Activated CD4-positive, alpha-beta T cell treated with anti-CD3 and anti-CD28 coated beads for 36 hours (primary cell): Measurements from ENCODE around the gene LYRM4. TPM values are rescaled to one million over a fixed set of nuclear protein-coding genes. Genes with fewer than 3 reads are reported as not detected.

Experiments used
- ATAC-seq: fragments of 200-7000 bp; cut with Tn5 transposase; one replicate; pipeline ENCODE4 v1.10.0; 2021; ENCODE audit warnings: mild to moderate bottlenecking, moderate library complexity
- CTCF ChIA-PET: fragments of 350-600 bp; sonication (Branson Sonifier 250); formaldehyde crosslinking; loops from one replicate; lab custom pipeline; 2021; ENCODE audit warnings: antibody characterized with exemption; lab: Charles Lee
- POLR2A ChIA-PET: fragments of 350-600 bp; sonication (Branson Sonifier 250); formaldehyde crosslinking; loops from one replicate; lab custom pipeline; 2021; ENCODE audit warnings: antibody characterized with exemption, inconsistent platforms; lab: Charles Lee
- DNase-seq: peaks from one replicate; pipeline ENCODE4 v3.0.0-alpha.2; 2020
- H3K27ac Mint-ChIP-seq: one replicate; pipeline ENCODE4 v1.8.0; 2021; ENCODE audit warnings: mixed read lengths
- H3K27me3 Mint-ChIP-seq: one replicate; pipeline ENCODE4 v1.8.0; 2021; ENCODE audit warnings: mixed read lengths
- H3K36me3 Mint-ChIP-seq: one replicate; pipeline ENCODE4 v1.8.0; 2021; ENCODE audit warnings: low read depth, mixed read lengths
- H3K4me1 Mint-ChIP-seq: one replicate; pipeline ENCODE4 v1.8.0; 2021; ENCODE audit warnings: mixed read lengths
- H3K4me3 Mint-ChIP-seq: one replicate; pipeline ENCODE4 v1.8.0; 2021; ENCODE audit warnings: mild to moderate bottlenecking, moderate library complexity, mixed read lengths
- H3K9me3 Mint-ChIP-seq: one replicate; pipeline ENCODE4 v1.8.0; 2021; ENCODE audit warnings: low read depth, mixed read lengths
- intact Hi-C, 2 experiments: fragments of 100-400 bp; cut with DNase I in 1 of 2; cut with micrococcal nuclease in 1 of 2; formaldehyde crosslinking; loops; one replicate each; pipeline versions ENCODE4 v1.14.2 to v1.15.1; 2022 to 2024; cut with DNase I, micrococcal nuclease
- total RNA-seq, 2 experiments: library from RNA; stranded (reverse); gene quantifications; one replicate each; pipeline ENCODE4 v1.2.3, GENCODE V29; 2021

The LYRM4 gene
- total RNA-seq, 2 experiments from 2014 or later = 46.4 to 53.4 TPM

DNA sequence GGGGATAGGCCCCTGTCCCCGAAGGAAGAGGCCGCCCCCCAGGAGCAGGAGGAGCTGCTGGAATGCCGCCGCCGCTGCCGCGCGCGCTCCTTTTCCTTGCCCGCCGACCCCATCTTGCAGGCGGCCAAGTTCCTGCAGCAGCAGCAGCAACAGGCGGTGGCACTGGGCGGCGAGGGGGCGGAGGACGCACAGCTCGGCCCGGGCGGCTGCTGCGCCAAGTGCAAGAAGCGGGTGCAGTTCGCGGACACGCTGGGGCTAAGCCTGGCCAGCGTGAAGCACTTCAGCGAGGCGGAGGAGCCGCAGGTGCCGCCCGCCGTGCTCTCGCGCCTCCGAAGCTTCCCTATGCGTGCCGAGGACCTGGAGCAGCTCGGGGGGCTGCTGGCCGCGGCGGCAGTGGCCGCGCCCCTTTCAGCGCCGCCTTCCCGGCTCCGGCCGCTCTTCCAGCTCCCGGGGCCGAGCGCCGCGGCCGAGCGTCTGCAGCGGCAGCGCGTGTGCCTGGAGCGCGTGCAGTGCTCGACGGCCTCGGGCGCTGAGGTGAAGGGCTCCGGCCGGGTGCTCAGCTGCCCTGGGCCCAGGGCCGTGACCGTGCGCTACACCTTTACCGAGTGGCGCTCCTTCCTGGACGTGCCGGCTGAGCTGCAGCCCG is 175.0 kb downstream of the LYRM4 start:
- CTCF ChIA-PET = interaction anchor here (0.6 kb wide), 1 partner anchor 92 kb away, joined by 3 read pairs; no protein-coding TSS in a partner anchor
- Mint-ChIP-seq H3K27me3 (peaks cover 41% of the 10 kb centered on the region), H3K4me1 (peaks cover 7% of the 10 kb centered on the region), H3K36me3 (no peaks in the 10 kb centered on the region), H3K4me3 (no peak overlapping the region), H3K27ac (no peak overlapping the region), H3K9me3 (no peaks in the 10 kb centered on the region)
- intact Hi-C loops = loop anchor here in 1 of 2 experiments (1.0 to 5.0 kb wide), 2 partner anchors 81 to 917 kb away; partner anchors contain the start of gene RPP40
- ATAC-seq (peak; percentile 27), DNase-seq (peak; percentile 44)
- POLR2A ChIA-PET = interaction anchor here (0.6 kb wide), 1 partner anchor 223 kb away, joined by 3 read pairs; no protein-coding TSS in a partner anchor

DNA sequence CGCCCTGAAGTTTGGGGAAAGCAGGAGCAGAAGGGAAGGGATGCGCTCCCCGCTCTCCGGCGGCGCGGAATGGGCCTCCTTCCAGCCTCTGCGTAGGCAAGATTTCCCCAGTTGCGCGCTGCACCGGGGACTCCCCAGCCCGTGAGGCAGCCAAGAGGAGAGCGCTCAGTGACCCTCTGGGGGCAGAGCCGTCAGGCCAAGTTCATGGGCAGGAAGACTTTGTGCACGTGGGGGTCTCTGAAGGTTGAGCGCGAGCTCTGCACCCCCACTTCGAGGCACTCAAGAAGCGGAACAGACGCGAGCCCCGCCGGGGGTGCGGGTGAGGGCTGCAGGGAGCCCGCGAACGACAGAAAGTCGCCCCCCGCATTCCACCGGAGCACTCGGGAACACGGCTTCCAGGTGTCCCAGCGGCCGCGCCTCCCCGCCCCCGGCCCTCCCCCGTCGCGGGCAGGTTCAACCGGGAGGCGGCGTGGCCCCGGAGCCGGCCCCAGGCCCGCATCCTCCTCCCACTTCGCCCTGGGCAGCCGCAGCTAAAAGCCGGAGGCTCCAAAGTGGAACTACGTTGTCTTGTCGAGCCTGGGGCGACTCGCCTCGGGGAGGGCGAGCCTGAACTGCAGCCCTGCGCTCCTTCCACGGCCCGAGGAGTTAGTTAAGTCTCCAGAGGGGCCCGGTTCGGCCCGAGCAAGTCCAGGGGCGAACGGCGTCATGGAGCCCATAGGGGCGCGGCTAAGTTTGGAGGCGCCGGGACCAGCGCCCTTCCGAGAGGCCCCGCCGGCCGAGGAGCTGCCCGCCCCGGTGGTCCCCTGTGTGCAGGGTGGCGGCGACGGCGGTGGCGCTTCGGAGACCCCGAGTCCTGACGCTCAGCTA is 175.7 kb downstream of the LYRM4 start, which contains the start of gene PPP1R3G:
TSS of gene PPP1R3G (plus strand) at position 561 of the 867 bp plus-strand sequence. CDS start at position 706, 145 bp downstream.
- Mint-ChIP-seq H3K9me3 (no peaks in the 10 kb centered on the region), H3K27me3 (peaks cover 36% of the 10 kb centered on the region), H3K4me3 (peak within 1 kb of the TSS; percentile 69), H3K36me3 (no peaks in the 10 kb centered on the region), H3K27ac (no peak within 1 kb of the TSS), H3K4me1 (peaks cover 7% of the 10 kb centered on the region)
- peak; percentile 55 for DNase-seq
- POLR2A ChIA-PET = interaction anchor here (0.6 kb wide), 2 partner anchors 10 to 222 kb away, joined by 3 read pairs; no protein-coding TSS in a partner anchor
- peak; percentile 54 for ATAC-seq
- CTCF ChIA-PET = no interaction called here
- intact Hi-C loops = loop anchor here in 1 of 2 experiments (1.0 to 5.0 kb wide), 2 partner anchors 81 to 917 kb away; partner anchors contain the start of gene RPP40

DNA sequence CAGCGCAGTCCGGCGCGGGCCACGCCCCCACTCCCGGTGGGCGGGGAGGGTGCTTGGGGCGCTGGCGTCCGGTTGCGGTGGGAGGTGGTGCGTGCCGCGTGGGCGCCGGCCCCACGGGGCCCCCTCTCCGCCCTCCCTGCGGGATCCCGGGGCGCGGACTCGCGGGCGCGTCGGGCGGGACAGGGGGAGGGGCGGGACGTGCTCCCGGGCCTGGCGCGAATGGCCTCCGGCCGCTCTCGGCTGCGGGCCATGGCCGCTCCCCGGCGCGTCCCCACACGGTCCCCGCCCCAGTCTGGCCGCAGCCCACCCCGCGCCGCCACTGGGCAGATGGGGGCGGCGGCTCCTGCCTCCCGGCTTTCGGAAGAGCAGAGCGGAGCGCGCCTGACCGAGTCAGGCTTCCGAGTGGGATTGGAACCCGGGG is 176.4 kb downstream of the LYRM4 start:
- intact Hi-C loops = no loop called here
- DNase-seq = peak; percentile 31
- POLR2A ChIA-PET = interaction anchor here (0.6 kb wide), 1 partner anchor 9 kb away, joined by 3 read pairs; no protein-coding TSS in a partner anchor
- peak overlapping the region; percentile 69 for H3K4me3 Mint-ChIP-seq
- CTCF ChIA-PET = no interaction called here
- no peaks in the 10 kb centered on the region for H3K9me3 Mint-ChIP-seq
- peaks cover 2% of the 10 kb centered on the region for H3K4me1 Mint-ChIP-seq
- H3K27ac Mint-ChIP-seq = no peak overlapping the region
- peaks cover 35% of the 10 kb centered on the region for H3K27me3 Mint-ChIP-seq
- ATAC-seq = peak; percentile 35
- H3K36me3 Mint-ChIP-seq = no peaks in the 10 kb centered on the region

DNA sequence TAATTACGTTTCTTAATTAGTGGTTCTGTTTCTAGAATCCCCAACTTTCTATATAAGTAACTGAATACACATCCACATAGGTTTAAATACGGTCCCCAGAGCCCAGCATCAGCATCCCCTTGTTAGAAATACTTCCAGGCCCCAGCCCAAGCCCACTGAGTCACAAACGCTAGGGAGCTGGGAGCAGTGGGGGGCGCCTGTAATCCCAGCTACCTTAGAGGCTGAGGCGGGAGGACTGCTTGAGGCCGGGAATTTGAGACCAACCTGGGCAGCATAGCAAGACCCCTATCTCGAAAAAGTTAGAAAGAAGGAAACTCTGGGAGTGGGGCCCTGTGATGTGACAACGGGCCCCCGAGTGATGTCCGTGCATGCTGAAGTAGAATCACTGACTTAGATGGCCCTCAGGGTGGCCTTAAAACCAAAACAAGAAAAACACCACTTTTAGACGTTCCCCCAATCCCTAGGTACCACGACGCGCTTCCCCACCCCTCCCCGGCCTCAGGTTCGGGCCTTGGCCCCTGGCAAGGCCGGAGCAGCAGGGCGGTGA is 176.9 kb downstream of the LYRM4 start:
- POLR2A ChIA-PET = no interaction called here
- Mint-ChIP-seq H3K36me3 (no peaks in the 10 kb centered on the region), H3K27me3 (peaks cover 36% of the 10 kb centered on the region), H3K9me3 (no peaks in the 10 kb centered on the region), H3K4me1 (peaks cover 2% of the 10 kb centered on the region), H3K27ac (no peak overlapping the region), H3K4me3 (peak overlapping the region; percentile 52)
- intact Hi-C loops = no loop called here
- CTCF ChIA-PET = no interaction called here
- ATAC-seq (no peak), DNase-seq (no peak)

DNA sequence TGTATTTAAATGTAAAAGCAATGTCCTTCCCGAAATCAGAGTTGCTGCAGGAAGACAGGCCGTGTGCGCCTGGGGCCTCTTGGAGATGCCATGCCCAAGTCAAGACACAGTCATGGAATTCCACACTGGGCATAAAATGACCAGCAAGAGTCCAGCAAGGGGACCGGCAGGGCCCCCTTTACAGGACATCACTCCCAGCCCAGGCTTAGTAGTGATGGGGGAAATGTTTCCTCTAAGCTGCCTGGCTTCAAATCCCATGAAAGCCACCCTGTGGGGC is 177.5 kb downstream of the LYRM4 start:
- intact Hi-C loops = no loop called here
- H3K27me3 Mint-ChIP-seq = peaks cover 33% of the 10 kb centered on the region
- H3K36me3 Mint-ChIP-seq = no peaks in the 10 kb centered on the region

DNA sequence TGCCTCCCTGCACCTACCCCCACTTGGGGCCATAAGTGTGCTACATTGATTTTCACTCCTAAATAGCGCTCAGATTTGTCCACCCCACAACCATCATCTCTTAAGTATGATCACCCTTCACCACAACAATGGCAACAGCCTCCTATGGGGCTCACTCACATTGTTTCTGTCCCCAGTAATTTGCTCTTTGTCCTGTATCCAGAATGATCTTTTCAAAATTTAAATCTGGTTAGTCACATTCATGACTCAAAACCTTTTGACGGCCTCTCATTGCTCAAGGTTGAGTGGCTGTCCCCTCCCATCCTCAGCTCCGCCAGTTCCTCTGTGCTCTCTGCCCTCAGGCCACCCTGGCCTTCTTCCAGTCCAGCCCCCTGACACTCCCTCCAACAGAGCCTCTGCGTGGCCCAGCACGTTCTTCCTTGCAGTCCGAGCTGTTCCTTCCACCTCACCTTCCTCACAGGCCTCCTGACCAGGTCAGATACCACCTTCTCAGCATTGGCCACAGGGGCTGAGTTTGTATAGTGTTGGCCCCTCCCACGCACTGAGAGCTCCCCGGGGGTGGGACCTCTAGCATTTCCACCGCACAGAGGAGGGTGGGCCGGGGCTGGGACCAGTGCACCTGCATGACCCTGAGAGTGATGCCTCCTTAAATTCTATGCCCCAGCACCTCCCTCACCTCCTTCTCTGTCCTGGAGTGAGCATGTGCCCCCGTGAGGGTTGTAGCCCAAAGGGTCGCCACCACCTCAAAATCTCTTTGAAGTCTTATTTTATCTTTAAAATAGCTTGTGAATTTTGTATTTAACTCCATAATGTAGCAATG is 178.1 kb downstream of the LYRM4 start:
- Mint-ChIP-seq H3K27ac (no peak overlapping the region), H3K4me3 (no peak overlapping the region), H3K27me3 (peaks cover 33% of the 10 kb centered on the region), H3K36me3 (no peaks in the 10 kb centered on the region), H3K4me1 (peaks cover 2% of the 10 kb centered on the region), H3K9me3 (no peaks in the 10 kb centered on the region)
- intact Hi-C loops = no loop called here
- DNase-seq (no peak), ATAC-seq (no peak)
- CTCF ChIA-PET = no interaction called here
- POLR2A ChIA-PET = no interaction called here

More for the DNA sequence above, 177.5 kb downstream of the LYRM4 start:
- no peaks in the 10 kb centered on the region for H3K9me3 Mint-ChIP-seq
- no peak for DNase-seq
- no peak overlapping the region for H3K4me3 Mint-ChIP-seq
- CTCF ChIA-PET = no interaction called here
- no peak for ATAC-seq
- peaks cover 2% of the 10 kb centered on the region for H3K4me1 Mint-ChIP-seq
- H3K27ac Mint-ChIP-seq = no peak overlapping the region
- POLR2A ChIA-PET = no interaction called here

DNA sequence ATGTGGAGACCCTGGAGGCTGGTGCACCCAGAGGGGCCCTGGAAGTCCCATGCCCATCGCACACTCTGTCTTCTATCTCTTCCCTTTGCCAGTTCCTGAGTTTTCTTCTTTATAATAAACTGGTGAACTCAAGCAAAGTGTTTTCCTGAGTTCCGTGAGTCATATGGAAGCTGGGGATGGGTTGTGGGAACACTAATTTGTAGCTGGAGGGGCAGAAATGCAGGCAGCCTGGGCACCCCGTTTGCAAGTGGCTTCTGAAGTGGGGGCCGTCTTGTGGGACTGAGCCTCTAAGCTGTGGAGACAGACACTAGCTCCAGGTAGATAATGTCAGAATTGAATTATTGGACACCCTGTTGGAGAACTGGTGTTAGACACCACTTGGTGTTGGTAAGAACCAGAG is 178.8 kb downstream of the LYRM4 start:
- Mint-ChIP-seq H3K4me3 (no peak overlapping the region), H3K36me3 (no peaks in the 10 kb centered on the region), H3K4me1 (peaks cover 2% of the 10 kb centered on the region), H3K9me3 (no peaks in the 10 kb centered on the region), H3K27ac (no peak overlapping the region), H3K27me3 (peaks cover 28% of the 10 kb centered on the region)
- intact Hi-C loops = no loop called here
- ATAC-seq (no peak), DNase-seq (no peak)
- POLR2A ChIA-PET = no interaction called here
- CTCF ChIA-PET = no interaction called here

DNA sequence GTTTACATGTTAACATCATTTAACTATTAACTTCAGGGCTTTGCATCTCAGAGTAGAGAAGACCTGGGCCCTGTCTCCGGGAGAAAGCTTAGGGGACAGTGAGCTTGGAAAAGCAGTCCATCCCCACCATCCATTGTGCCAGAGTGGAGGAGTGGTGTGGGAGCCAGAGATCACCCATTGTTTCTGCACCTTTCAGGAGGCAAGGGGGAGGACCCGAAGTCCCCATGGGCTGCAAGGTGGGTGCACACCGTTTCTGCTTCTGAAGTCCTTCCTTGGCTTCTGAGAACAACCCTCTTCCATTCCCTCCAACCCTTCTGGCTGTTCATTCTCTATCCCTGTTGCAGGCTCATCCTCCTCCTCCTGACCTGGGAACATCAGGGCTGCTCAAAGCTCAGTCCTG is 179.6 kb downstream of the LYRM4 start:
- Mint-ChIP-seq H3K4me1 (no peaks in the 10 kb centered on the region), H3K4me3 (no peak overlapping the region), H3K9me3 (no peaks in the 10 kb centered on the region), H3K27ac (no peak overlapping the region), H3K36me3 (no peaks in the 10 kb centered on the region), H3K27me3 (peaks cover 25% of the 10 kb centered on the region)
- DNase-seq = no peak
- CTCF ChIA-PET = no interaction called here
- no peak for ATAC-seq
- intact Hi-C loops = no loop called here
- POLR2A ChIA-PET = no interaction called here

DNA sequence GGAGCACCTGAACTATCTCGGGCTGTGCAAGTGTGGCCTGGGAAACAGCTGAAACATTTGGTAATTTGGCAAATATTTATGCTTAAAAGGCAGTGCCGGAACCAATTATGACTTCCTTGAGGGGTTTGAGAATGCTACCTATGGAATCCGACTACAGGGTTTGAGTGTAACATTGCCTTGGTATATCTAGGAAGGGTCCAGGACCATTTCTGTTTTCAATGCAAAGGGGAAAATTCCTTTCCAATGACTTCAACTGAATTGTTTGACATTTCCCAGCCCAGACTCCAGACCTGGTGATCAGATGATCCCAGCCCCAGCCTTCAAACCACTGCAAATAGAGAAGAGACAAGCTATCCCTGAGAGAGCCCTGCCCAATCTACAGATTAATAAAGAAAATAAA is 180.2 kb downstream of the LYRM4 start:
- CTCF ChIA-PET = no interaction called here
- Mint-ChIP-seq H3K36me3 (no peaks in the 10 kb centered on the region), H3K27ac (no peak overlapping the region), H3K9me3 (no peaks in the 10 kb centered on the region), H3K4me1 (no peaks in the 10 kb centered on the region), H3K4me3 (no peak overlapping the region), H3K27me3 (peaks cover 23% of the 10 kb centered on the region)
- ATAC-seq (no peak), DNase-seq (no peak)
- intact Hi-C loops = no loop called here
- POLR2A ChIA-PET = no interaction called here

DNA sequence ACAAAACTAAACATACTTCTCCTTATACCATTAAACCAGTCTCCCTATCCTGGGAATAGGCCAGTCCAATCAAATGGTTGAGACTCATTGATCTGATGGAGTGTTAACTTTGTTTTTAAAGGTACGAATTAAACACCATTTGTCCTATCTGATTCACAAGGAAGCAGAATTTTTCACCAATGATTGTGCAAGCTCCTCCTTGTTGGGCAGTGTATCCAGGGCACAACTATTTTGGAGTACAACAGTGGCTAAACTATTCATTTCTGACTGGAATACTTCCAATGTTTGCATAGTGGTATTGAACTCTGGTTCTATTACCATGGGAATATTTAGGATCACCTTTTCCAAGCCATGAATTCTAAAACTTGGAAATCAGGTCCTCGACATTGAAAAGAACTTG is 181.1 kb downstream of the LYRM4 start:
- Mint-ChIP-seq H3K27ac (no peak overlapping the region), H3K9me3 (no peaks in the 10 kb centered on the region), H3K36me3 (no peaks in the 10 kb centered on the region), H3K4me3 (no peak overlapping the region), H3K4me1 (no peaks in the 10 kb centered on the region), H3K27me3 (peaks cover 22% of the 10 kb centered on the region)
- DNase-seq (no peak), ATAC-seq (no peak)
- CTCF ChIA-PET = interaction anchor here (0.9 kb wide), 1 partner anchor 243 kb away, joined by 3 read pairs; no protein-coding TSS in a partner anchor
- intact Hi-C loops = no loop called here
- POLR2A ChIA-PET = no interaction called here

DNA sequence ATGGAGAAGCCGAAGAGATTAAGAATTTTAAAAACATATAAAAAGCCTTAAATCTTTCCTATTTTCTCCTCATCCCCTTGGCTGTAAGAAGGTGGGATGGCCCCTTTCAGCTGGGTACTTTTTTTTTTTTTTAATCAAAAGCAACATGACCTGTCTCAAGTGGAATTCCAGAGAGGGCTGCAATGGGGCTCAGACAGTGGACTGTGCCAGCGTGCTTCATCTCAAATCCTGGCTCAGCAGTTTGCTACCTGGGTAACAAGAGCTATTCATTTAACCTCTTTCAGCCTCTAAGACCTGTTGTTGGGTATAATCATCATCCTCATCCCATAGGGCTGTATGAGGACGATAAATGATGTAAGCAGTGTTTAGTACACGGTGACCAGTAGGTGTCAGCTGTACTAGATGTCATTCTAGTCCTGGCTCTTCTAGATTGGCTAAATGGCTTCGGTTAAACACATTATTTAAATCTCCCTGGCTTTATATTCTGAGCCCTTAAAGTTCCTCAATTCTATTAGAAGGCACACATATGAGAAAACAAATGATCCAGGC is 182.6 kb downstream of the LYRM4 start:
- H3K27me3 Mint-ChIP-seq = peaks cover 15% of the 10 kb centered on the region
- H3K4me3 Mint-ChIP-seq = no peak overlapping the region
- no peaks in the 10 kb centered on the region for H3K4me1 Mint-ChIP-seq
- no peak for DNase-seq
- H3K36me3 Mint-ChIP-seq = no peaks in the 10 kb centered on the region
- intact Hi-C loops = no loop called here
- CTCF ChIA-PET = no interaction called here
- ATAC-seq = peak; percentile 30
- H3K27ac Mint-ChIP-seq = no peak overlapping the region
- no peaks in the 10 kb centered on the region for H3K9me3 Mint-ChIP-seq
- POLR2A ChIA-PET = no interaction called here
